Measurements from ENCODE around the gene TOMM22. TPM values are rescaled to one million over a fixed set of nuclear protein-coding genes. Genes with fewer than 3 reads are reported as not detected.

The TOMM22 gene
- total RNA-seq: 41.5 TPM

GRCh38 chr22:38681582-38682335 is at the start of gene TOMM22:
Gene TOMM22 (plus strand): TSS chr22:38681957. CDS start chr22:38681979, 22 bp downstream.

GRCh38 chr22:38656256-38657044 is 25.3 kb upstream of the TOMM22 start, which contains the start of the genes CBY1 and FAM227A:
Gene CBY1 (plus strand): TSS chr22:38656638. CDS start chr22:38668055, 11,417 bp downstream.
Gene FAM227A (minus strand): TSS chr22:38656392. CDS start chr22:38650168, 6,224 bp downstream.

GRCh38 chr22:38700789-38701628 is 19.3 kb downstream of the TOMM22 start, which contains the start of gene JOSD1:
Gene JOSD1 (minus strand): TSS chr22:38700943. CDS start chr22:38699987, 956 bp downstream.

GRCh38 chr22:38705235-38706100 is 23.7 kb downstream of the TOMM22 start, which contains the start of gene GTPBP1:
Gene GTPBP1 (plus strand): TSS chr22:38705944. CDS start chr22:38705956, 12 bp downstream.

Other genes with a start within 250 kb of the TOMM22 start
- 0.41 TPM for gene KCNJ4, start 226.8 kb upstream of the TOMM22 start, total RNA-seq
- 10.0 TPM for gene KDELR3, start 213.9 kb upstream of the TOMM22 start, total RNA-seq
- gene DDX17, start 175.6 kb upstream of the TOMM22 start, total RNA-seq: 1,686 TPM
- 2.9 TPM for gene DMC1, start 111.8 kb upstream of the TOMM22 start, total RNA-seq
- 9.8 TPM for gene FAM227A, start 25.6 kb upstream of the TOMM22 start, total RNA-seq
- 24.6 TPM for gene CBY1, start 25.3 kb upstream of the TOMM22 start, total RNA-seq
- gene JOSD1, start 19.0 kb downstream of the TOMM22 start, total RNA-seq: 41.7 TPM
- 57.7 TPM for gene GTPBP1, start 24.0 kb downstream of the TOMM22 start, total RNA-seq
- gene SUN2, start 74.0 kb downstream of the TOMM22 start, total RNA-seq: 101 TPM
- gene DNAL4, start 112.2 kb downstream of the TOMM22 start, total RNA-seq: 25.4 TPM
- 6.9 TPM for gene NPTXR, start 162.1 kb downstream of the TOMM22 start, total RNA-seq
- 33.5 TPM for gene CBX6, start 190.3 kb downstream of the TOMM22 start, total RNA-seq

All from metanephros (tissue), 1 donor.